A673 (cell line): Measurements from ENCODE around the gene COBL. TPM values are rescaled to one million over a fixed set of nuclear protein-coding genes. Genes with fewer than 3 reads are reported as not detected.

Source experiments
- BruUV-seq: library from RNA; stranded (reverse); fragments of 400-500 nt; replicated peaks from 2 replicates; lab custom pipeline; 2021; lab: Mats Ljungman, UMichigan
- CTCF ChIA-PET: fragments of 300-600 bp; sonication (Branson Sonifier 250); formaldehyde crosslinking; loops from one replicate; lab custom pipeline; 2022; ENCODE audit warnings: antibody characterized with exemption; lab: Charles Lee
- POLR2A ChIA-PET: fragments of 300-600 bp; sonication (Branson Sonifier 250); formaldehyde crosslinking; loops from one replicate; lab custom pipeline; 2022; ENCODE audit warnings: antibody characterized with exemption; ENCODE audit not compliant: low non-redundant PET; lab: Charles Lee
- DNase-seq: peaks from one replicate; pipeline ENCODE4 v3.0.0-alpha.2; 2015; ENCODE audit warnings: low spot score
- H3K27ac ChIP-seq: fragments of 200-600 bp; sonication (generic); 2 replicates; pipeline ENCODE4 v1.5.1; 2016; ENCODE audit warnings: mixed run types, low read depth, mild to moderate bottlenecking, mixed read lengths, antibody characterized with exemption, low read length; ENCODE audit not compliant: poor library complexity, severe bottlenecking
- H3K27me3 ChIP-seq: fragments of 200-600 bp; sonication (generic); replicated peaks from 2 replicates; pipeline ENCODE4 v1.6.1; 2017; ENCODE audit warnings: mixed run types, low read depth, mild to moderate bottlenecking, mixed read lengths, antibody characterized with exemption, low read length; ENCODE audit not compliant: insufficient read depth, poor library complexity
- H3K36me3 ChIP-seq: fragments of 200-600 bp; sonication (generic); 2 replicates; pipeline ENCODE4 v1.6.1; 2016; ENCODE audit warnings: mixed run types, mild to moderate bottlenecking, mixed read lengths, antibody characterized with exemption, low read length; ENCODE audit not compliant: insufficient read depth, poor library complexity, severe bottlenecking
- H3K4me1 ChIP-seq: fragments of 200-600 bp; sonication (generic); 2 replicates; pipeline ENCODE4 v1.6.1; 2017; ENCODE audit warnings: mixed run types, mild to moderate bottlenecking, mixed read lengths, antibody characterized with exemption, low read length; ENCODE audit not compliant: insufficient read depth, poor library complexity, severe bottlenecking
- H3K4me3 ChIP-seq: fragments of 200-600 bp; sonication (generic); 2 replicates; pipeline ENCODE4 v1.5.1; 2016; ENCODE audit warnings: low read depth, mixed run types, mild to moderate bottlenecking, mixed read lengths, low read length; ENCODE audit not compliant: poor library complexity, severe bottlenecking
- H3K9me3 ChIP-seq: fragments of 200-600 bp; sonication (generic); 2 replicates; pipeline ENCODE4 v1.6.1; 2016; ENCODE audit warnings: mixed run types, low read depth, mild to moderate bottlenecking, mixed read lengths, antibody characterized with exemption, low read length; ENCODE audit not compliant: poor library complexity, severe bottlenecking
- CTCF ChIP-seq: fragments of 300-800, 200-600 bp; sonication (generic); conservative IDR thresholded peaks from 2 replicates; pipeline ENCODE4 v1.5.1; 2017; ENCODE audit warnings: low read depth, mild to moderate bottlenecking, antibody characterized with exemption, low read length, moderate library complexity, mixed read lengths
- EZH2 ChIP-seq: fragments of 200-600 bp; sonication (generic); IDR thresholded peaks from 2 replicates; pipeline ENCODE4 v1.6.1; 2017; ENCODE audit warnings: borderline replicate concordance, low read depth, mild to moderate bottlenecking, mixed read lengths, antibody characterized with exemption, low read length; ENCODE audit not compliant: poor library complexity, severe bottlenecking
- intact Hi-C: fragments of 100-400 bp; cut with micrococcal nuclease; formaldehyde crosslinking; loops from one replicate; pipeline ENCODE4 v1.10.0; 2022; ENCODE audit not compliant: unreplicated experiment
- total RNA-seq: library from RNA; stranded (reverse); gene quantifications from 2 replicates; pipeline ENCODE4 v1.2.3, GENCODE V29; 2021

COBL gene
- total RNA-seq, 1 experiment from 2014 or later = not detected

- ChIA-PET CTCF (no interaction called here), POLR2A (no interaction called here)
- Histone ChIP-seq H3K36me3 (no peaks in the 10 kb centered on the region), H3K4me1 (no peaks in the 10 kb centered on the region), H3K27ac (no peak overlapping the region), H3K9me3 (no peaks in the 10 kb centered on the region), H3K4me3 (no peak overlapping the region), H3K27me3 (no peaks in the 10 kb centered on the region)
- DNase-seq = no peak
- no peak for TF ChIP-seq EZH2
- BruUV-seq = no TSS peak
- intact Hi-C loops = no loop called here
These were observed 90.4 kb downstream of the COBL start for GRCh38 chr7:51226063-51226755.

- Histone ChIP-seq H3K27ac (no peak overlapping the region), H3K36me3 (no peaks in the 10 kb centered on the region), H3K9me3 (no peaks in the 10 kb centered on the region), H3K27me3 (no peaks in the 10 kb centered on the region), H3K4me3 (no peak overlapping the region), H3K4me1 (no peaks in the 10 kb centered on the region)
- intact Hi-C loops = no loop called here
- TF ChIP-seq CTCF (no peak), EZH2 (no peak)
- ChIA-PET CTCF (no interaction called here), POLR2A (no interaction called here)
- no TSS peak for BruUV-seq
- DNase-seq = no peak
These were observed 91.6 kb downstream of the COBL start for GRCh38 chr7:51224811-51225595.

GRCh38 chr7:51223505-51223904, 93.1 kb downstream of the COBL start:
- no peak for TF ChIP-seq CTCF
- TF ChIP-seq EZH2 = no peak
- DNase-seq = no peak
- Histone ChIP-seq H3K4me3 (no peak overlapping the region), H3K9me3 (peaks cover 7% of the 10 kb centered on the region), H3K27ac (no peak overlapping the region), H3K4me1 (no peaks in the 10 kb centered on the region), H3K36me3 (no peaks in the 10 kb centered on the region), H3K27me3 (no peaks in the 10 kb centered on the region)
- intact Hi-C loops = no loop called here
- CTCF ChIA-PET = no interaction called here
- POLR2A ChIA-PET = no interaction called here
- no TSS peak for BruUV-seq
